NCI-H2107 treated with DMSO at 0.1 percent for 48 hours (cell line): Measurements from ENCODE around the gene MGAM2.

Experiments
- DNase-seq: peaks from one replicate; lab custom pipeline; 2025; ENCODE audit not compliant: unreplicated experiment; lab: John Stamatoyannopoulos, UW

MGAM2 gene

DNA sequence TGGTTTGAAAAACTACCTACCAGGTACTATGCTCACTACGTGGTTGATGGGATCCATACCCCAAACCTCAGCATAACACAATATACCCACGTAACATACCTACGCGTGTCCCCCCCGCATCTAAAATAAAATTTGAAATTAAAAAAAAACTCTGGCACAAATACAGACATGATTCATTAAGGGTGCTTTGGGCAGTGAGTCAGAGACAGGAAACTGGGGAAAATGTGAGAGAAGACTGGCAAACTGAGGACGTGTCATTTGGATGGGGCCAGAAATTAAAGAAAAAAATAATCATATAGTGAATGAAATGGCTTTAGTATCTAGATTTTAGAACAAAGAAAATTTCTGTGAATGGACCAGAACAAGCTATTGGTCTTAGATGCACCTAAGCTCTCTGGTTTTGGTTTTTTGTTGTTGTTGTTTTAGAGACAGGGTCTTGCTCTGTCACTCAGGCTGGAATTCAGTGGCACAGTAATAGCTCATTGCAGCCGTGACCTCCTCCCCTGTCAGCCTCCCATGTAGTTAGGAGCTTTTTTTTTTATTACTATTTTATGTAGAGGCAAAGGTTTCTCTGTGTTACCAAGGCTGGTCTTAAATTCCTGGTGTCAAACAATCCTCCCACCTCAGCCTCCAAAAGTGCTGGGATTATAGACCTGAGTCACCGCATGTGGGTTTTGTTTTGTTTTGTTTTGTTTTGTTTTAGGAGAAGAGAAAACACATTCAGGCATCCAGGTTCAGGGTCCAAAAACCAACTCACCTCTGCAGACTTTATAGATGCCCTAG is 152.3 kb downstream of the MGAM2 start:
- no peak for DNase-seq
